Muscle of back (tissue), 13 donors: ENCODE measurements around the gene C16orf78. TPM values are rescaled to one million over a fixed set of nuclear protein-coding genes. Genes with fewer than 3 reads are reported as not detected.

Experiments
- DNase-seq, 3 donors: peaks; one replicate each; pipeline versions ENCODE4 v3.0.0 to v3.0.0-alpha.2; 2013
- long read RNA-seq, 9 donors: transcript quantifications; one replicate each; lab custom pipeline, GENCODE V29; 2026
- polyA plus RNA-seq, 10 donors: library from polyadenylated mRNA; unstranded; fragments of 120-200 nt; gene quantifications; one replicate each; pipeline ENCODE4 v1.2.1, GENCODE V29; 2013; ENCODE audit not compliant: insufficient read length in 10 of 10

Gene C16orf78, protein sequence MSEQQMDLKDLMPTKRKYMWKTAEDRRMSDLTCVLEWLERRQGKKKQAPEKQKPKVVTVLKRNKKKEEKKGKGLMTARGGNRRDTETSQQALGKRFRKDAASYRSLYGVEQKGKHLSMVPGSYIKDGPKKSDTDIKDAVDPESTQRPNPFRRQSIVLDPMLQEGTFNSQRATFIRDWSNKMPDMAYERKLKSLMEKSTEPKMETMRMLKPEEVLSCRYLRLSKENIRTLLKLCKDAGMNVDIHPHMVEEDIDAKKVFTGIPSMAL
- not detected for polyA plus RNA-seq
- long read RNA-seq, donor 1: 0 reads
- long read RNA-seq, donor 2: 0 reads
- long read RNA-seq, donor 3: 0 reads
- long read RNA-seq, donor 4: 0 reads
- long read RNA-seq, donor 5: 0 reads
- long read RNA-seq, donor 6: 0 reads
- long read RNA-seq, donor 7: 0 reads
- long read RNA-seq, donor 8: 0 reads
- long read RNA-seq, donor 9: 0 reads

DNA sequence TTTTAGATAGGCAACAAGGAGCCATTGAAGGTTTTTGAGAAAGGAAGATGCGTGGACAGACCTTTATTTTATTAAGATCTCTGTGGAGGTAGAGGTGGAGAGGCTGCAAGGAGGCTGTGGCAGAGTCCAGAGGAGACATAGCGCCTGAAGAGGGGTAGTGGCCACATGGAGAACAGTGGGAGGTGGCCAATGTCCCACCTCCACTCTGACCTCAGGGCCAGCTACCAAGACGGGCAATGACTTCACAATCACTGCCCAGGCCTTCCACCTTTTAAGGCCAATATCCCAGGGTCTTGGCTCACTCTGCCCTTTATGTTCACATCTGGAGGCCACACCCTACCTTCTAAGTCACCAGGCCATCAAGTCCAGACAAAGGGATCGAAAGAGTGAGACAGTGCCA, at the start of gene C16orf78:
Gene C16orf78, plus strand, starts transcription at position 301 of the 400 bp plus-strand sequence. CDS start 136 bp downstream, outside the sequence.
- no peak for DNase-seq

DNA sequence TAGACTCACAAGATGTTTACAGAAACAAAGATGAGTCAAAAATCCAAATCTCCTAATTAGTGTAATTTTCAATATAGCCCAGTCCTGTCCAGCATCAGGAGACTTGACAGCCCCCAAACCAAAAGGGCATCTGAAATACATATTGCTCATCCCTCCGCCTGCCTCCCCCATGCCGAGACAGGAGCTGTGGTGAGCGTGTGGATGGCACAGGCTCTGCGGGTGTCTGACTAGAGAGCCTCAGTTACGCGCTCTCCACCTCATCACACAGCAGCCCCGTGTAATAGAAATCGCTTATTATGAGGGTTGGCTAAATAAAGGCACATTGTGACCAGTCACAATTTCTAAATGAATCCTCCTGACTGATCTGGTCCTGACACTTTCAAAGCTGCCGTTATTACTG, 48.9 kb upstream of the C16orf78 start:
- no peak for DNase-seq

DNA sequence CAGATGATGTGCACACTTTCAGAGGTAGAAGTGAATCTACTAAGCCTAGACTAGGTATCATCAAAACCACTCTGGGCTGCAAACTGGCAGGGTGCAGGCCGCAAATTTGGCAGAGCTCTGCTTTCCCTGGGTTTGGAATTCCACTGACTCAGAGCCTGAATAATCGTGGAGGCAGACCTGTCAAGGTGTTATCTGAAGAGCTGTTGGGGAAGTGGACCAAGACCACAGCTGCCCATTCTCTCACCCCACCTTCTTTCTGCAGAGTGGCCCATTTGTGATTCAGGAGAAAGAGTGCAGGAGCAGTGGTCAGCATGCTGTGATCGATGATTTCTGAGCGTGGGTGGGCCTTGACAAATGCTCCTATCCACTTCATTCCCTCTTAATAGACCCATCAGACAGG, 46.1 kb upstream of the C16orf78 start:
- DNase-seq: no peak

DNA sequence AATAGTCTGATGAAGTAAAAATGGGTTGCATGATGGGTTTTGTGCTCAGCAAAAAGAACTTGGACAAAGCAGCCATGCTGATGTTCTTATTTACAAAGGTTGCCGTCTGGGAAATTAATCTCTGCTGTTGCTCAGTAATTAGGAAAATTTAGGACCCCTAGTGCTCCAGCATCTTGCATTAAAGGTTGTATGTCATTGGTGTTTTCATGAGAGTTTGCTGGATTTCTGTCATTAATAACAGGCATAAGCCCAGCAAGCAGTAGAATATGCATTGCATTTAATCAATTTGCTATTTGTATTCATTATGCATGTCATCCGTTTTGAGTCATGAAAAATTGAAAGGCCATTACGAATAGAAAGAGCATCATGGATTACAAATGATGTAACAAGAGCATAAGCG, 45.3 kb upstream of the C16orf78 start:
- no peak for DNase-seq

DNA sequence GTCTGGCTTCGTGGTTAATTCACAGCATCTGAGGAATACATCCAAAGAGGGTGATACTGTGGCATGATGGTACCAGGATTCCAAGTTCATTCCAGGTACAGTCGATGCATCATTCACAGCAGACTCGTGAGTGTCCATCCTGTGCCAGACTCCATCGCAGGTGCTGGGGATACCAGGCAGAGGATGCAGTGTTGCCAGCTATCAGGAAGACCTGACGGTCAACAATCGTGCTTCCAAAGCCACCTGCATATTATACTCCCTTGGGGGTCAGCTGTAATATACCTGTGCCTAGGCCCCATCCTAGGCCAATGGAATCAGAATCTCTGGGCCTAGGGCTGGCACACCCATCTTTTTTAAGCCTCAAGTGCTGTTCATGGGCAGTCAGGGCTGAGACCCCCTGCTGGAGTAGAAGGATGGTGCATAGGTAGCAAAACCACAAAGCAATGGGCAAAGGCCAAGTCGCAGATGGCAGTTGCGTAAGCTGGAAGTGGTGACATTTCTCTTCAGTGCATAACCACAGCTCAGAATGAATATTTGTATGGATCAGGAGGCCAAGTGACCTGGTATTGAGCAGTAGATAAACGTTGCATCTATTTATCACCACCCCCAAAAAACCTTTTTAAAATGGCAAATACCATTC, 42.9 kb upstream of the C16orf78 start:
- no peak for DNase-seq

DNA sequence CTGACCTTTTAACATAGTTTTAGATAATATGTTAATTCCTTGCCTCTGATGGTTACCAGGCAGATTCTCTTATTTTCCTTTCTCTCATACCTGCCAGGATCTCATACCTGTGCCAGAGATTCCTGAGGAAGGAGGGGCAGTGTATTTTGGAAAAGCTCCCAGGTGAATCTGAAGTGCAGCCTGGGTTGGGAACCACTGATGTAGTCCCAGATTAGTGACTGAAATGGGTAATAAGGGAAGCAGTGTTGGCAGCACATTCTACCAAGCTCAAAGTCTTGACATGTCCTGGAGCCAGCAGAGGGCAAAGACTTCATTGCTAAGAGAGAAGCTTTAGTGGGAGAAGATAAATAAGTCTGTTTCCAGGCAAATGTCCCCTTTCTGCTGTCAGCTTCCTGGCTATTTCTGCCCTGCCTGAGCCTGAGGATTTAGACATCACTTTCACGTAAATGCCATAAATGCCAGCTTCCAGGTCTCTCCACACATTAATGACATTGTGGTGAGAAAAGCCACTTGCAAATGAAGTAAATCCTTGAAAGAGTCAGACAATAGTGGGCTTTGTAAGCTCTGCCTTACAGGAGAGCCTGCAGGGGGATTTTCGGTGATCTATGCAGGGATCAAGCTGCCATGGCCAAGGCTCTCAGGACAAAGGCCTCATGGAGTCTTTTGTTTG, 40.9 kb upstream of the C16orf78 start:
- DNase-seq: no peak

DNA sequence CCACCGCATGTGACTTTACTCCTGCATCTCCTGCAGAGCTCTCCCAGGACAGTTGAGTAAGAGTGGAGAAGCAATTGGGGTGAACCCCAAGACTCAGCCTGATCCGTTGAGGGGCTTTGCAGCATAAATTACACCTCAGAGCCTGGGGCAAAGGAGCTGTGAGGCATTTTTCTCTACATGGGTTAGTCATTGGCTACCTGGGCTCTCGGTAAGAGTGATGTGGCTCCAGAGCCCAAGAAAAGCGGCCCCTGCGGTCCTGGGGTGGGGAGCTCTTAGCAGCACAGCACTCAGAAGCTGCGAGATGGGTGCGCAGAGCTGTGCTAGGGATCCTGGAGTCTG, 40.4 kb upstream of the C16orf78 start:
- no peak for DNase-seq

DNA sequence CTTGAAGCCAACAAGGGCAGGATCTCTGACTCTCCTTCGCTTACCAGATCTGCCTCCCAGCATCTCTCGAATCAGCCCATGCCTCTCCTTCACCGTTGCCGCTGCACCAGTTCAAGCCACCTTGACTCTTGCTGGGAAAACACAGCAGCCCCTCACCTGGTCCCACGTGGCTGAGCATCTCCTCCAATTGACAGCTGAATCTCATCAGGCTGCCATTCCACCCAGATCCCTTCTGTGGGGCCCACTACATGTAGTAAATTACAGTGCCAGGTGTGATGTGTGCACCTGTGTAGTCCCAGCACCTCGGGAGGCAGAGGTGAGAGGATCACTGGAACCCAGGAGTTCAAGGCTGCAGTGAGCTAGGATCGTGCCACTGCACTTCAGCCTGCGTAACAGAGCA, 37.8 kb upstream of the C16orf78 start:
- no peak for DNase-seq

DNA sequence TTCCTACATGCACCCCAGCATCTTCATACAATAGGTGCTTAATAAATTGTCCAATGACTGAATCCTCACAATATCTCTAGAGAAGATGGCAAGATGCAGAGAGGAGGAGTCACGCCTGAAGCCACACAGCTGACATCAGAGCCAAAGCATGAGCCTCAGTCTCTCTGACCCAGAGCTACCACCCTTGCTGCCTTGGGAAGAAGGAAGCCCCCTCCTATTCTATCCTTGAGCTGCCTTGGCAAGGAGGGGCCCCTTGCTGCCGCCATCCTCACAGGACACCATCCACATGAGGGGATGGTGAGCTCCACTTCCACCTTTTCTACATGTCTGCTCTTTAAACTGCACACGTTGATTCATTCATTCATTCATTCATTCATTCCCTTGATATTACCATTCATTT, 37.0 kb upstream of the C16orf78 start:
- DNase-seq: no peak

DNA sequence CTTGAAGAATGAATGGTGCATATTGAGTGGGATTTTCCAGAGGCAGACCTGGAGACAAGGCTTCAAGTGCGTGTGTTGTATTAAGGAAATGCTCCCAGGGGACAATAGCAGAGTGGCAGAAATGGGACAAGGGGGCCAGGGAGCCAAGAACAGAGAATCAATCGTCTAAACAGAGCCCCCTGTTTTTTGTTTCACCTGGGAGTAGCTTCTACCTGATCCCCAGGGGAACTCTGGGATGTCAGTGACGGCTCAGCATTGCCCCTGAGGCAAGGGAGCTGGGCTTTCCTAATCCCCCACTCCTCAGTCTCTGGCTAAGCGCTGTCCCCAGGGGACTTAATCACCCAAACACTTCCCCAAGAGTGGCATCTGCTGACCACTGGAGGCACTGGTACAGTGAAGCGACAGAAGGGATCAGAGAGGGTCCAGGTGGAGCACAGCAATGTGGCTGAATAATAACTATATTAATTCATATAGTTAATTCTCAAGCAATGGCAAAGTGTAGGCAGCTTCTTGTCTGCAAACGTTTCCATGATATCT, 35.7 kb upstream of the C16orf78 start:
- DNase-seq: no peak

DNA sequence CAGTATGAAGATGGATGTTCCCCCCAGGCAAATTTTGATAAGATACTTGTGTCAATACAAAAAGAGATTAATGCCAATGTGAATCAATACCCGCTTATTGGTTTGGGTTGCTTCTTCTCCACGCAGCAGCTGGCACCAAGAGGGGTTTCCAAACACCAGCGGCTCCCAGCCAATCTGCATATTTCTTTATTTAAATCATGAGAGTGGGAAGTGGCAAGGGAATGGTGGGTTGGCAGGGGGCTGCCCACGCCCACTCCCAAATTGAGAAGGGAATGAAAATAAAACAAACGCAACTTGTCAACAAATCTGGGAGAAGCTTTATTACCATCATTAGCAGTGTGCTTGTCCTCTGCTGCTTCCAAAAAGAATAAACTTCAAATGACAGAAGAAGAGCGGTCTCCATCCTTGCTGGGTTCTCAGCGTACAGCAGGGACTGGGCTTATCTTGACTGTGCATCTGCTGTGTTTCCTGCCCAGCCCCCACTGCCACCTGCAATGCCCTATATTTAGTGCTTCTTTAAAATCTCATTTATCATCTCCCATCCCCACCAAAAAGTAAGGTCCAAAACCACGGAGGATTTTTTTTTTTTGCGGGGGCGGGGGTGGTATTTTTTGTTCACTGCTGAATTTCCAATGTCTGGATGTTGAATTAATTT, 34.9 kb upstream of the C16orf78 start:
- DNase-seq: no peak

DNA sequence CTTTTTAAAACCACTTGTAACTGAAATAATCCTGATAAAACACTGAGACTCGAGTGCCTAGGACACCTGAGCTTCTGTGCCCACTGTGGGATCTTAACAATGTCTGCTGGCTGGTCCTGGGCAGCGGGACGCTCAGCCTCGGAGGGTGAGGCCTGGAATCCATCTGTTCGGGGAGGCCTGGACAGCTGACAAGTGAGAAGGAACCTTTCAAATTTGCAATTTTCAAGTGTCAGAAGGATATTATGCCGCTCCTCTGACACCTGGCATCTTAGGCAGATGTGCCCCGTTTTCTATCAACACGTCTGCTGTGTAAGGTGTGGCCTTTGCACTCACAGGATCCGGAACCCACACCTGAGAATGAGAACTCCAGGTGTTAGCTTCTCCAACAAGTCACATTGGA, 33.1 kb upstream of the C16orf78 start:
- no peak for DNase-seq

DNA sequence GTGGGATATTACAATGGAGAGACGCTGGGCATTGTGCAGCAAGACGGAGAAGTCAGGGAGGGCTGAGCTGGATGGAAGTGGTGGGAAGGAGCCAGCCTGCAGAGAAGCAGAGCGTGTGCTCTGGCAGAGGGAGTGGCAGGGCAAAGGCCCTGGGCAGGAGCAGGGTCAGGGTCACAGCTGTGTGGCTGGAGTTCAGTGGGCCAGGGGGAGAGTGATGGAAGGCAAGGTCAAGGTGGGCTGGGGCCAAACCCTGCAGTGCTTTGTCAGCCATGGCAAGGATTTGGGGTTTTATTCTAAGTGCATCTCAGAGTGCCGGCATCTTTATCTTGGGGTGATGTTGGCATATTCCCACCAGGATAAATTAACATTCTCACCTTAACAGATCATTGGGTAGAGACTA, 31.9 kb upstream of the C16orf78 start:
- no peak for DNase-seq

DNA sequence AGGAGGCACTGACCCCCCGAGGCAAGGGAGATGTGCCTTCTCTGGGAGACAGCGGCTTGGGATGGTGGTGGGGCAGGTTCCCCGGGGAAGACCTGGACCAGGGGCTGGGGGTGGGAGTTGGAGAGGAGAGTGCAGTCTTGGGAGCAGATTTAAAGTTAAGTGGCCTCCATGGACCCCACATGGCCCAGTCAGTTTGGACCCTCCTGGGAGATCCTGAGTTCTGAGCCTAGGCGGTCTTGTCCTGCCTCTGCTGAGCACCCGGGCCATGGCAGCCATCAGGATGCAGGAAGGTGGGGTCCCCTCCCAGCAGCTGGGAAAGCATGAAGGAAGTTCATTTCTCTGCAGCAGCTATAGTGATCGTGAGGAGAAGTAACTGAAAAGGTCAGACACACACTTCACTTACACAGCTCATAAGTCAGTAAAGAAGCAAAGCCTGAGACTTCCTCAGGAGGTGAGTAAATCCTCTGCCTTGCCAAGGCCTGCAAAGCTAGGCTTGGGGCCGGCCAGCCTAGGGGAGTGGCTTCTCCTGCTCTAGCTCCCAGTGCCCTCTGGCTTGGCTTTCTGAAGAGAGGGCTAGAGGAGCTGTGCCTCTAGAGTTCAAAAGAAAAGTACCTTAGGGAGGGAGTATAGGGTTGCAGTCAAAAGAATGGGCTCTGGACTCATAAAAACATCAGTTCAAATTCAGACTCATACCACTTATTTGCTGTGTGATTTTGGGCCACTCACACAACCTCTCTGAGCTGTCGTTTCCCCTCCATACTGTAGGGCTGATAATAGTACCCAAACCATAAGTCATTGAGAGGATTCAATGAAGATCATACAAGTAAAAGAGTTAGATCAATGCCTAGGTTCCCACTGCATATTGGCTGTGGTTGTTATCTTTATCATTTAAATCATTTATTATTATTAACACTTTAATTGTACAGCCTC, 31.0 kb upstream of the C16orf78 start:
- no peak for DNase-seq

DNA sequence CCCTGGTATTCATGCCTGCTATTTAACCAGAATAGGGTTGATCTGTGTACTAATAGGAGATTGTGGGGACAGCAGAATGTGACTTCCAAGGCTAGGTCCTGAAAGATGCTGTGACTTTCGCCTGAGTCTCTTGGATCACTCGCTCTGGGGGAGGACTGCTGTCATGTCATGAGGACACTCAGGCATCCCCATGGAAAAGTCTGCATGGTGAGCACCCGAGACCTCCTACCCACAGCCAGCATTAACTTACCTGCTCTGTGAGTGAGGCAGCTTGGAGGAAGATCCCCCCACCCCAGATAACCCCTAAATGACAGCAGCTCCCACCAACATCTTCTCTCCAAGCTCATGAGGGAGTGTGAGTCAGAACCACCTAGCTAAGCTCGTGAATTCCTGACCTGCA, 30.3 kb upstream of the C16orf78 start:
- no peak for DNase-seq

DNA sequence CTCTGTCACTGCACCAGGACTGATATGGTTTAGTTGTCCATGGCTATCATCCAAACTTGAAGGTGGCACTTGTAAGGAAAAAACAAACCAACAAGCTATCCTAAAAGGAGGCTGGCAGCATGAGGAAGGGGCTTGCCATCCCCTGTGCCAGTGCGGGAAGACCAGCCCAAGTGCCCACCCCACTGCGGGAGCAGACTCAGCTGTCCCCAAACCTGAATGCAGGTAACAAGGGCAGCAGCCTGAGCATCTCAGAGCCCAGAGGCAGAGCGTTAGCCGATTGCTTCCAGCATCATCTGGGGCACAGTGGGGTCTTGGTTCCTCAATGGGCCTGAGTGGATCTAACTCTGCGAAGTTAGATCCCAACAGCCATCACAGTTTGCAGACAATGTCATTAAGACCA, 29.2 kb upstream of the C16orf78 start:
- DNase-seq: no peak

DNA sequence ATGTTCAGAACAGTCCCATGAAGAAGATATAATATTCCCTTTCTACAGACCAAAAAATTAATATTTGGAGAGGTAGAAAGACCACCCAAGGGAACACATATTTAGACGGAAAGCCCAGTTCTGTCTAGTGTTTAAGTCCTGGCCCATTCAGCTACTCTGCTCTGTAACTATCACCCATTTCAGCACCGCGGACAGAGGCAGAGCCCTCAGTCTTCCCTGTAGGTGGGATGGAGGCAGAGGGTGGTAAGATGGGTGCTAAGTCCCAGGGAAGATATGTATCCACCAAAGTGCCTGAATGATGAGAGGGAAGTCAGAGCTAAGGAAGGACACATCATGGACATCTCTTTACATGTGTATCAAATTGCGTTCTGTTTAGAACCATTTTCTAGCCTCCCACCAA, 27.8 kb upstream of the C16orf78 start:
- no peak for DNase-seq

DNA sequence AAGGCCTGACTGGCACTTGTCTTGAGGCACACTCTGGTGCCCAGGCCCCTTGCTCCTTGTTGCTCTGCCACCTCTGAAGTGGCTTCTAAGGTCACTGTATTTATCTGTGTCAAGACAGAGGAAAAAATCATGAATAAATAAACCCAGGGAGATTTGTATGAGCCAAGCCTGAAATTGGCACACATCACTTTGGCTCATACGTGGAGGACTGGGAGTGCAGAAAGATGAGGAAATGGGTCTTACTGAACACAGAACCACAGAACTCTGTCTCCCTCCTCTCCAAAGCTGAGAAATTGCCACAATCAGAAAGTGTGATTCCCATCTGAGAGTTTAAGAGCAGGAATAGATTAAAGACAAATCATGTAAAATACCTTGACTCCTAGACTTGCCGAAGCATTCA, 27.1 kb upstream of the C16orf78 start:
- DNase-seq: no peak

DNA sequence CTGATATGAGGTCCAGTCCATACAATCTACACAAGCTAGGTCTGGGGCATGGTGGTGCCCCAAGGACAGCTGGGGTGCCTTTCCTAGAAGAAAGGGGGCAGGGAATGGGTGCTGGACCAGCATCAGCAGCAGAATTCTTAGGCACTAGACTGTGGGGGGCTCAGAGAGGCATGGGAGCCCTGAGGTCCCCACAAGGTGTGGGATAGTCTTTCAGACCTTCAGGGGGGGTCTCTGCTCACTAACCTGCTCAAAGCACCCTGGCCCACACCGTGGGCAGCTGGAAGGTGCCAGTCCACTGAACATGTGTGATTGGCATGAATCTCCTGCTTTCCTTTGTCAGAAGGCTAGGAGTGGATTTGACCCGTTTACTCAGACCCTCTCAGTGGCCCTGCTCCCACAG, 26.1 kb upstream of the C16orf78 start:
- DNase-seq: no peak

DNA sequence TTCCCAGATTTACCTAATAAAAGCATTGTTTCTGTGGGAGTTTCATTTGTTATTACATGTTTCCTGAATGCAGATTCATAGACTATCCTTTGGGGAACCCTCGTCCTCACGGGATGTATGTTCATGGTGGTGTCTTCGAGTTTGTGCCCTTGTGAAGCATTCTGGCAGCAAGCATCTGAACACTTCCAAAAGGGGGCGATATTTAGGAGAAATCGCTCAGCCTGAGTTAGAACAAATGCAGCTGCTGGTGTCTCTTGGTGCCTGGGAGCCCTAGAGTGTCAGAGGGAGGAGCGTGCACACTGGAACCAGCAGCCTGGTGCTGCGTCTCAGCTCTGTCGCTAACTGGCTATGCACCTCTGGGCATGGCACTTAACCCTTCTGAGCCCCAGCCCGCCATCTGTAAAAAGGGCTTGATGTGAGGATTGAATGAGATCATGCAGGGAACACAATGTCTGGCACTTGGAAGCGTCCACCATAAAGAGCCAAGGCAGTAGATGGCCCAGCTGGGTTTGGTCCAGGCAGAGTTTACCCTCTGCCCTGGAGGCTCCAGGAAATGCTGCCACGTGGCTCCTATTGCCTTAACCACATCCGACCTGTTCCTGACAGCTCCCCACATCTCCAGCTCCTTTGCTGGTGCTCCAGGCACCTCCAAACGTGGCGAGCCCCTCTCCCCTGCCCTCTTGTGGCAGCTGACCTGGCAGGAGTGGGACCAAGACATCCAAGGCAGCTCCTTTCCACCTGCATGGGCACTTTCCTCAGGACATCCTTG, 25.0 kb upstream of the C16orf78 start:
- DNase-seq: no peak
